Measurements from ENCODE around the gene ADAMTS12. TPM values are rescaled to one million over a fixed set of nuclear protein-coding genes. Genes with fewer than 3 reads are reported as not detected.

The ADAMTS12 gene
- polyA plus RNA-seq, 3 donors, result not detected

DNA sequence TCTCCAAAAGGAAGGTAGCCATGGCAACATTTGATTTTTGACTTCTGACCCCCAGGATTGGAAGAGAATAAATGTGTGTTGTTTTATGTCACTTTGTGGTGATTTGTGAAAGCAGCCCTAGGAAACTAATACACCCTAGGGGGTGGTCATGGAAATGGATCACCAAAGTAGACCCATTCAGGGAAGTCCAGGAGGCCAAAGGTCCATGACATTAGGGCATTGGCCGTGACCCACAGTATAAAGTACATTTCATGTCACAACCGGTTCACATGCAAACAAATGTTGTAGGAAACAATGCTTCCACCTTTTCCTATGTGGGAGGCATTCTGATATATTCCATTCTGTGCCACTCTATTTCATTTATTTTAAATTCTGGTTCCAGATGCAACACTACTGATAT is 128.4 kb downstream of the ADAMTS12 start:
- Mint-ChIP-seq H3K27me3 (ENCODE audit: low read depth in 3 of 3) (no peaks in the 10 kb centered on the region), H3K36me3 (no peaks in the 10 kb centered on the region), H3K4me3 (no peak overlapping the region), H3K27ac (no peak overlapping the region), H3K4me1 (no peaks in the 10 kb centered on the region), H3K9me3 (peaks cover 0 to 6% (median 1%) of the 10 kb centered on the region in 7 donors)
- Histone ChIP-seq H3K79me2 (ENCODE audit: insufficient read depth, low read length) (no peaks in the 10 kb centered on the region), H3K4me2 (replicated peaks; ENCODE audit: extremely low read depth, low read length, poor library complexity, severe bottlenecking) (no peak overlapping the region), H3K27ac (ENCODE audit: low read depth in 1 of 2, low read length in 2 of 2) (no peak overlapping the region), H3K4me3 (replicated peaks in 1 of 3; ENCODE audit: low read depth in 2 of 3, low read length in 3 of 3) (no peak overlapping the region), H3K9ac (ENCODE audit: insufficient read depth, low read length, poor library complexity, severe bottlenecking) (no peak overlapping the region), H3K36me3 (replicated peaks in 1 of 2; ENCODE audit: control insufficient read depth in 1 of 2, insufficient read depth in 2 of 2, low read length in 2 of 2) (no peaks in the 10 kb centered on the region), H3K4me1 (ENCODE audit: control insufficient read depth in 1 of 2, insufficient read depth in 2 of 2, low read length in 2 of 2) (no peaks in the 10 kb centered on the region), H3K27me3 (ENCODE audit: control insufficient read depth in 2 of 2, insufficient read depth in 2 of 2, low read length in 2 of 2) (no peaks in the 10 kb centered on the region), H3K9me3 (replicated peaks in 1 of 2; ENCODE audit: control insufficient read depth in 1 of 2, insufficient read depth in 1 of 2, low read length in 2 of 2) (peaks cover 0 to 3% of the 10 kb centered on the region in 2 donors), H4K20me1 (ENCODE audit: insufficient read depth, low read length) (no peaks in the 10 kb centered on the region), H2AFZ (ENCODE audit: insufficient read depth, low read depth, low read length, poor library complexity, severe bottlenecking) (no peak overlapping the region)
- TF ChIP-seq, protein P1, sequence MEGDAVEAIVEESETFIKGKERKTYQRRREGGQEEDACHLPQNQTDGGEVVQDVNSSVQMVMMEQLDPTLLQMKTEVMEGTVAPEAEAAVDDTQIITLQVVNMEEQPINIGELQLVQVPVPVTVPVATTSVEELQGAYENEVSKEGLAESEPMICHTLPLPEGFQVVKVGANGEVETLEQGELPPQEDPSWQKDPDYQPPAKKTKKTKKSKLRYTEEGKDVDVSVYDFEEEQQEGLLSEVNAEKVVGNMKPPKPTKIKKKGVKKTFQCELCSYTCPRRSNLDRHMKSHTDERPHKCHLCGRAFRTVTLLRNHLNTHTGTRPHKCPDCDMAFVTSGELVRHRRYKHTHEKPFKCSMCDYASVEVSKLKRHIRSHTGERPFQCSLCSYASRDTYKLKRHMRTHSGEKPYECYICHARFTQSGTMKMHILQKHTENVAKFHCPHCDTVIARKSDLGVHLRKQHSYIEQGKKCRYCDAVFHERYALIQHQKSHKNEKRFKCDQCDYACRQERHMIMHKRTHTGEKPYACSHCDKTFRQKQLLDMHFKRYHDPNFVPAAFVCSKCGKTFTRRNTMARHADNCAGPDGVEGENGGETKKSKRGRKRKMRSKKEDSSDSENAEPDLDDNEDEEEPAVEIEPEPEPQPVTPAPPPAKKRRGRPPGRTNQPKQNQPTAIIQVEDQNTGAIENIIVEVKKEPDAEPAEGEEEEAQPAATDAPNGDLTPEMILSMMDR (IDR thresholded peaks at IDR 0.05), result no peak
- intact Hi-C loops (cut with micrococcal nuclease), result no loop called here
- DNase-seq, result no peak
- no CpG with 5 or more reads among the region's 2 CpGs for WGBS (ENCODE audit: insufficient coverage)

DNA sequence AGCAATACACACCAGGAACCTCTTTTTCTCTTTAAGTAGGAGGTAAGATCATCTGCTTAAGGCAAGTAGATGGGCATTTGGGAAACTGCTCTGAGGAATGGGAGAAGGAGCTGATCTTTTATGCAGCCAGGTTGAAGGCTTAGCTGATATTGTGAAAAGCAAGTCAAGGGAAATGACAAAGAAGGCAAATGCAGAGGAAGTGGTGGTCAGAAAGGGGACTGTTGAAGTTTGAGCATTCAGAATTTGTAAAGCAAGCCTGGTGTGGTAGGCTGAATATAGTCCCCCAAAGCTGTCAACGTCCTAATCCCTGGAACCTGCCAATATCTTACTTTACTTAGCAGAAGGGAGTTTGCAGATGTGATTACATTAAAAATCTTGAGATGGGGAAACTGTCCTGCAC is 128.9 kb downstream of the ADAMTS12 start:
- H3K79me2 ChIP-seq (ENCODE audit: insufficient read depth, low read length), result no peaks in the 10 kb centered on the region
- H3K36me3 Mint-ChIP-seq, result no peaks in the 10 kb centered on the region
- DNase-seq, result no peak
- intact Hi-C loops (cut with micrococcal nuclease), result no loop called here
- H3K9me3 ChIP-seq (replicated peaks in 1 of 2; ENCODE audit: control insufficient read depth in 1 of 2, insufficient read depth in 1 of 2, low read length in 2 of 2), result peaks cover 0 to 3% of the 10 kb centered on the region in 2 donors
- no peak overlapping the region for H3K4me3 Mint-ChIP-seq
- TF ChIP-seq, protein P1 (IDR thresholded peaks at IDR 0.05), result no peak
- no peaks in the 10 kb centered on the region for H3K27me3 ChIP-seq (ENCODE audit: control insufficient read depth in 2 of 2, insufficient read depth in 2 of 2, low read length in 2 of 2)
- H3K36me3 ChIP-seq (replicated peaks in 1 of 2; ENCODE audit: control insufficient read depth in 1 of 2, insufficient read depth in 2 of 2, low read length in 2 of 2), result no peaks in the 10 kb centered on the region
- no peaks in the 10 kb centered on the region for H3K4me1 Mint-ChIP-seq
- H3K4me2 ChIP-seq (replicated peaks; ENCODE audit: extremely low read depth, low read length, poor library complexity, severe bottlenecking), result no peak overlapping the region
- H3K4me1 ChIP-seq (ENCODE audit: control insufficient read depth in 1 of 2, insufficient read depth in 2 of 2, low read length in 2 of 2), result no peaks in the 10 kb centered on the region
- WGBS (ENCODE audit: insufficient coverage), result no CpG with 5 or more reads among the region's 1 CpG
- no peaks in the 10 kb centered on the region for H3K27me3 Mint-ChIP-seq (ENCODE audit: low read depth in 3 of 3)
- H4K20me1 ChIP-seq (ENCODE audit: insufficient read depth, low read length), result no peaks in the 10 kb centered on the region
- no peak overlapping the region for H3K4me3 ChIP-seq (replicated peaks in 1 of 3; ENCODE audit: low read depth in 2 of 3, low read length in 3 of 3)
- H3K27ac Mint-ChIP-seq, result no peak overlapping the region
- H3K9ac ChIP-seq (ENCODE audit: insufficient read depth, low read length, poor library complexity, severe bottlenecking), result no peak overlapping the region
- no peak overlapping the region for H3K27ac ChIP-seq (ENCODE audit: low read depth in 1 of 2, low read length in 2 of 2)
- no peak overlapping the region for H2AFZ ChIP-seq (ENCODE audit: insufficient read depth, low read depth, low read length, poor library complexity, severe bottlenecking)
- peaks cover 0 to 6% (median 1%) of the 10 kb centered on the region in 7 donors for H3K9me3 Mint-ChIP-seq

Measured in CD14-positive monocyte (primary cell).